GM12875 (cell line): Measurements from ENCODE around the gene TMEM121.
"Not testable (repeated sequence)": the region's sequence is repeated elsewhere in the genome, so short reads cannot be mapped to it uniquely, and the experiment has no call there.

ENCODE experiments used
- H3K4me3 ChIP-seq: one replicate; pipeline ENCODE4 v1.5.1; 2011; ENCODE audit warnings: low read depth, low read length, control low read depth
- CTCF ChIP-seq: IDR thresholded peaks from 2 replicates; pipeline ENCODE4 v1.5.1; 2011; ENCODE audit warnings: low read depth, mild to moderate bottlenecking, control low read depth, inconsistent platforms, low read length, moderate library complexity, borderline replicate concordance; ENCODE audit not compliant: insufficient read depth

TMEM121 gene

DNA sequence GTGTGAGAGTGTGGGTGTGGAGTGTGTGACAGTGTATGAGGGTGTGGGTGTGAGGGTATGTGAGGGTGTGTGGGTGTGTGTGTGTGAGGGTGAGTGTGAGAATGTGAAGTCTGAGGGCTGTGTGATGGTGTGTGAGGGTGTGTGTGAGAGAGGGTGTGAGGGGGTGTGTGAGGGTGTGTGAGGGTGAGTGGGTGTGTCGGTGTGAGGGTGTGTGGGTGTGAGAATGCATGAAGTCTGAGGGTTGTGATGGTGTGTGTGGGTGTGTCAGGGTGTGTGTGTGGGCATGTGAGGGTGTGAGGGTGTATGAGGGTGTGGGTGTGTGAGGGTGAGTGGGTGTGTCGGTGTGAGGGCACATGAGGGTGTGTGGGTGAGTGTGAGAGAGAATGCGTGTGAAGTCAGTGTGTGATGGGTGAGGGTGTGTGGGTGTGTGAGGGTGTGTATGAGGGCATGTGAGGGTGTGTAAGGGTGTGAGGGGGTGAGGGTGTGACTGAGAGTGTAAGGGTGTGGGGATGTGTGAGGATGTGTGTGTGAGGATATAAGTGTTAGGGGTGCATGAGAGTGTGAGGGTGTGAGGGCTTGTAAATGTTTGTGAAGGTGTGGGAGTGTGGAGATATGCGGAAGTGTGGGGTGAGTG is 36.4 kb downstream of the TMEM121 start:
- no peak for TF ChIP-seq CTCF
- no peak overlapping the region for H3K4me3 ChIP-seq

DNA sequence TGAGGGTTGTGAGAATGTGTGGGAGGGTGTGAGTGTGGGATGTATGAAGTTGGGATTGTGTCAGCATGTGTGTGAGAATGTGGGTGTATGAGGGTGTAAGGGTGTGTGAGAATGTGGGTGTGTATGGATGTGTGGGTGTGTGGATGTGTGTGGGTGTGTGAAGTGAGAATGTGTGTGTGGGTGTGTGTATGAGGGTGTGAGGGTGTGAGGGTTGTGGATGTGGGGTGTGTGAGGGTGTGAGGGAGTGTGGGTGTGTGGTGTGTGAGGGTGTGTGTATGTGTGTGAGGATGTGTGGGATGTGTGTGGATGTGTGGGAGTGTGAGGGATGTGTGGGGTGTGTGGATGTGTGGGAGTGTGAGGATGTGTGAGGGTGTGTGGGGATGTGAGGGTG is 37.0 kb downstream of the TMEM121 start:
- no peak overlapping the region for H3K4me3 ChIP-seq

DNA sequence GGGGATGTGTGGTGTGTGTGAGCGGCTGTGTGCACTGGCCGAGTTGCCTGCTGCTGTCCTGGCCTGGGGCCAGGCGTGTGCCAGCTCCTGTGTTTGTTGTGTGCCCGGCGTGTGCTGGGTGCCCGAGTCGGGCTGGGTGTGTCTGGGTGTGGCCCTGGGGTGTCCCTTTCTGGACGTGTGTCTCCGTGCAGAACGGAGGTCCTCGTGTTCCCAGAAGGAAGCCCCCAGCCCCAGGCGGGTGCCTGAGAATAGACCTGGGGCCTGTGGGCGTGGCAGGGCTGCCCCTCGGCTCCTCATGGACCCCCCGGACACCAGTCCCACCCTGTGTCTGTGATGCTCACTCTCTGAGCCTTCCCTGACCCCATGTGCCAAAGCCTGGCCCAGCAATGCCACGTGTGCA is 38.2 kb downstream of the TMEM121 start:
- not testable (repeated sequence) for H3K4me3 ChIP-seq

More for the DNA sequence above, 37.0 kb downstream of the TMEM121 start:
- TF ChIP-seq CTCF: no peak

GRCh38 chr14:105565185-105565919 is 39.0 kb downstream of the TMEM121 start:
- not testable (repeated sequence) for H3K4me3 ChIP-seq

DNA sequence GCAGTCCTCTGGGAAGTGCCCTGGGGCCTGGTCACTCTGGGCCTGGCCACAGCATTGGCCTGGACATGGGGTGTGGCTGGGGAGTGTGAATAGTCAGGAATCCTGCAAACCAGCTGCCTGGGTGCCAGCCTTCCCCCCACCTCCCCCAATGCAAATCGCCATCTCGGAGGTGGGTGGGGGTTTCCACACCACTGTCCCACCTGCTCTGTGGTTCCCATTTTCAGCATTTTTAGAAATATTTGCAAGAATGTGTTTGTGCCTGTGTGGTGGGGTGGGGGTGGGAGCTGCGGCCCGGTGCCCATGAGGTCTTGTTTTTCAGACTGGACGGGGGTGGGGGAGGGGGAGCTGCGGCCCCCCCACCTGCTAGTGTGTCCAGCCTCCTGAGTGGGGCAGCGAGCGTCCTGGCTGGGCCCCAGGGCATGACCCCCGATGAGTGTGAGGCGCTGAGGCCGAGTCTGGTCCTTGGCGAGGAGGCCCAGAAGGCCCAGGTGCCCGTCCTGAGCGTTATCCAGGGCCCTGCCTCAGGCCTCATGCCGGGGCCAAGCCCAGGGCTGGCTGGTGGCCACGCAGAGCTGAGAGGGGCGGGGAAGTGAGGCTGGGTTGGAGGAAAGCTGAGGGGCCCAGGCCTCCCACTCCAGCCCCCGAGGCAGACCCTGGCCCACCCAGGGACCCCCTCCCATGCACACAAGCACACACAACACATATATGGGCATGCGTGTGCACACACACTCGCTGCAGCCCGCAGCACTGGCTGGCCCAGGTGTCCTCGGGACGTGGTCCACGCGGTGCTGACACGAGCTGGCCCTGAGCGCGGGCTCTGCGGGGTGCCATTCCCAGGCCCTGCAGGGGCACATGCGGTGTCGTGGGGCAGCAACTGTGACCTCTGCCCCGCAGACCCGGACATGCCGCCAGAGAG is 40.1 kb downstream of the TMEM121 start:
- not testable (repeated sequence) for H3K4me3 ChIP-seq

GRCh38 chr14:105567164-105568103 is 41.1 kb downstream of the TMEM121 start:
- H3K4me3 ChIP-seq: not testable (repeated sequence)

GRCh38 chr14:105568140-105568843 is 41.9 kb downstream of the TMEM121 start:
- H3K4me3 ChIP-seq: not testable (repeated sequence)

- no peak for TF ChIP-seq CTCF
- no peak overlapping the region for H3K4me3 ChIP-seq
Measured at GRCh38 chr14:105568859-105569766, 42.7 kb downstream of the TMEM121 start.
